ENCODE results near the gene HNRNPC.

DNA sequence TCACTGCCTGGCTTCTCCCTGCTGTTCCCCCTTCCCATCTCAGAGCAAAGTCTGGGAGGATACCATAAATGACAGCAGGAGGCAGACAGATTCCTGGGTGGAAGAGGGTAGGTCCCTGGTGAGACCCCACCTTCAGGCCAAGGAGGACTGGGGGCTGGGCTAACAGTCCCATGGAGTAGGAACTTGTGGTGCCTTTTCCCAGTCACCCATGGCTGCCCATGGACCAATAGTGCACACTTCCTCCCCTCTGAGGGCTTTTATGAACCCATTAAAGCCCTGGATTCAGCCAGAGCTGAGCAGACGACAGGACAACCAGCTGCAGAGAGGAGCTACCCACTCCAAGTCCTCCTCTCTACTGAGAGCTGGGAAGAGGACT is 76.8 kb downstream of the HNRNPC start:
- TF ChIP-seq, protein P1, sequence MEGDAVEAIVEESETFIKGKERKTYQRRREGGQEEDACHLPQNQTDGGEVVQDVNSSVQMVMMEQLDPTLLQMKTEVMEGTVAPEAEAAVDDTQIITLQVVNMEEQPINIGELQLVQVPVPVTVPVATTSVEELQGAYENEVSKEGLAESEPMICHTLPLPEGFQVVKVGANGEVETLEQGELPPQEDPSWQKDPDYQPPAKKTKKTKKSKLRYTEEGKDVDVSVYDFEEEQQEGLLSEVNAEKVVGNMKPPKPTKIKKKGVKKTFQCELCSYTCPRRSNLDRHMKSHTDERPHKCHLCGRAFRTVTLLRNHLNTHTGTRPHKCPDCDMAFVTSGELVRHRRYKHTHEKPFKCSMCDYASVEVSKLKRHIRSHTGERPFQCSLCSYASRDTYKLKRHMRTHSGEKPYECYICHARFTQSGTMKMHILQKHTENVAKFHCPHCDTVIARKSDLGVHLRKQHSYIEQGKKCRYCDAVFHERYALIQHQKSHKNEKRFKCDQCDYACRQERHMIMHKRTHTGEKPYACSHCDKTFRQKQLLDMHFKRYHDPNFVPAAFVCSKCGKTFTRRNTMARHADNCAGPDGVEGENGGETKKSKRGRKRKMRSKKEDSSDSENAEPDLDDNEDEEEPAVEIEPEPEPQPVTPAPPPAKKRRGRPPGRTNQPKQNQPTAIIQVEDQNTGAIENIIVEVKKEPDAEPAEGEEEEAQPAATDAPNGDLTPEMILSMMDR (conservative IDR thresholded peaks at IDR 0.05 in 1 of 2, IDR thresholded peaks at IDR 0.05 in 1 of 2; ENCODE audit: low read depth in 1 of 2, low read length in 2 of 2), result no peak
- TF ChIP-seq EZH2 (IDR thresholded peaks at IDR 0.05; ENCODE audit: low read length, missing control alignments), result no peak

Measured in fibroblast of lung (primary cell).